ENCODE results near the gene MRPL24. TPM values are rescaled to one million over a fixed set of nuclear protein-coding genes. Genes with fewer than 3 reads are reported as not detected.

MRPL24 gene
- total and polyA plus RNA-seq, 9 of the 15 experiments (the other 6 are each of a cell fraction or from before 2014, with no cell fraction given), result 74.3 to 267 (median 113) TPM

DNA sequence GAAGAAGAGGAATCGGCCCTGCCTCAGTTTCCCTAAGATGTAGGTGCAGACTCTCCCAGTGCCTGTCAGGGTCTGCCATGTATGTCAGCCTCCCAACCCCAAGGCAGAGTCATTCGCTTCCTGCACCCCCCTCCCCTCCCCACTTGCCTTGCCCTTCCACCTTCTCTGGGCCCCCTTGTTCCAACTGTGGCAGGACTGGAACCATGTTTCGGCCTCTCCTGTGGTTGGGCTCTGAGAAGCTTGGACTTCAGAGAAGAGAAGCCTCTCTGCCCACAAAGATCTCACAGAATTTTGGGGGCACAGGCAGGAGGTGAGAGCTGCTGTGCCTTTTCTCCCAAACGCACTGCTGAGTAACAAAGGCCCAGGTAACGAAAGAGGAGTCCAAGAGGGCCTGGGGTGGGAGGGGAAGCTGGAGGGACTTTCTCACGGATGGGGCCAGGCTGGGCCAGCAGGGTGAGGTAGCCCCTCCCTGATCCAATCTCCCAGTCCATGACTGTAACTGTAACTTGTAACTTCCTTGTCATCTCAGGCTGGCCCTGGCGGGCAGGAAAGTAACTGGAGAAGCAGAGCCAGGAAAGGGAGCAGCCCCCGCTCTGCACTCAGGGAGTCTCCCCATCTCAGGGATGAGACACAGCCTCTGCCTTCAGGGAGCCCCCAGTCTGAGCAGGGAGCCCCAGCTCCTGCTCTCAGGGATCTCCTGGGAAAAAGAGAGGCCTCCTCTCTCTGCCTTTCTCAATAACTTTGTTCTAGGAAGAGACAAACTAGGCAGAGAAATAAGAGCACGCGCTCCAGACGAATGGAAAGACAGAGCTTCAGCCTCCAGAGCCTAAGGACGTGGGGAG, 46.8 kb downstream of the MRPL24 start (continued):
- TF ChIP-seq, protein P1, sequence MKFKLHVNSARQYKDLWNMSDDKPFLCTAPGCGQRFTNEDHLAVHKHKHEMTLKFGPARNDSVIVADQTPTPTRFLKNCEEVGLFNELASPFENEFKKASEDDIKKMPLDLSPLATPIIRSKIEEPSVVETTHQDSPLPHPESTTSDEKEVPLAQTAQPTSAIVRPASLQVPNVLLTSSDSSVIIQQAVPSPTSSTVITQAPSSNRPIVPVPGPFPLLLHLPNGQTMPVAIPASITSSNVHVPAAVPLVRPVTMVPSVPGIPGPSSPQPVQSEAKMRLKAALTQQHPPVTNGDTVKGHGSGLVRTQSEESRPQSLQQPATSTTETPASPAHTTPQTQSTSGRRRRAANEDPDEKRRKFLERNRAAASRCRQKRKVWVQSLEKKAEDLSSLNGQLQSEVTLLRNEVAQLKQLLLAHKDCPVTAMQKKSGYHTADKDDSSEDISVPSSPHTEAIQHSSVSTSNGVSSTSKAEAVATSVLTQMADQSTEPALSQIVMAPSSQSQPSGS (CRISPR knock-in tag; IDR thresholded peaks at IDR 0.05), result no peak
- TF ChIP-seq USF1 (CRISPR knock-in tag; IDR thresholded peaks at IDR 0.05) (no peak), ZNF551 (CRISPR knock-in tag; IDR thresholded peaks at IDR 0.05) (no peak), ZBTB11 (CRISPR knock-in tag; IDR thresholded peaks at IDR 0.05) (no peak; a peak in 1 of 6 replicates), ZNF121 (CRISPR knock-in tag; conservative IDR thresholded peaks at IDR 0.05) (no peak), ZNF23 (CRISPR knock-in tag; IDR thresholded peaks at IDR 0.05) (no peak), STAG1 (CRISPR knock-in tag; IDR thresholded peaks at IDR 0.05; ENCODE audit: borderline replicate concordance) (no peak), SAFB2 (IDR thresholded peaks at IDR 0.05; ENCODE audit: borderline replicate concordance, low read depth, low read length, severe bottlenecking) (no peak), L3MBTL2 (IDR thresholded peaks at IDR 0.05) (peak; percentile 24; the same call in 1 of the 2 replicates), ZFPM2 (CRISPR knock-in tag; IDR thresholded peaks at IDR 0.05) (no peak), SP1 (CRISPR knock-in tag; IDR thresholded peaks at IDR 0.05) (no peak), ZNF76 (CRISPR knock-in tag; IDR thresholded peaks at IDR 0.05; ENCODE audit: borderline replicate concordance) (no peak), SETDB1 (IDR thresholded peaks at IDR 0.05; ENCODE audit: low read length) (no peak), SREBF1 (IDR thresholded peaks at IDR 0.05; ENCODE audit: borderline replicate concordance, low read depth, low read length) (no peak), ZNF280A (IDR thresholded peaks at IDR 0.05; ENCODE audit: low read depth, partially characterized antibody) (no peak), HDAC1 (IDR thresholded peaks at IDR 0.05) (no peak), NBN (IDR thresholded peaks at IDR 0.05; ENCODE audit: low read depth) (peak; percentile 64; the same call in 1 of the 2 replicates)
- TF ChIP-seq, protein P2, sequence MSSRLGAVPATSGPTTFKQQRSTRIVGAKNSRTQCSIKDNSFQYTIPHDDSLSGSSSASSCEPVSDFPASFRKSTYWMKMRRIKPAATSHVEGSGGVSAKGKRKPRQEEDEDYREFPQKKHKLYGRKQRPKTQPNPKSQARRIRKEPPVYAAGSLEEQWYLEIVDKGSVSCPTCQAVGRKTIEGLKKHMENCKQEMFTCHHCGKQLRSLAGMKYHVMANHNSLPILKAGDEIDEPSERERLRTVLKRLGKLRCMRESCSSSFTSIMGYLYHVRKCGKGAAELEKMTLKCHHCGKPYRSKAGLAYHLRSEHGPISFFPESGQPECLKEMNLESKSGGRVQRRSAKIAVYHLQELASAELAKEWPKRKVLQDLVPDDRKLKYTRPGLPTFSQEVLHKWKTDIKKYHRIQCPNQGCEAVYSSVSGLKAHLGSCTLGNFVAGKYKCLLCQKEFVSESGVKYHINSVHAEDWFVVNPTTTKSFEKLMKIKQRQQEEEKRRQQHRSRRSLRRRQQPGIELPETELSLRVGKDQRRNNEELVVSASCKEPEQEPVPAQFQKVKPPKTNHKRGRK (tag; IDR thresholded peaks at IDR 0.05), result no peak
